ENCODE results near the gene PHF13. TPM values are rescaled to one million over a fixed set of nuclear protein-coding genes. Genes with fewer than 3 reads are reported as not detected.

Gene PHF13
- total and polyA plus RNA-seq, 12 donors = 3.7 to 12.2 (median 7.6) TPM

DNA sequence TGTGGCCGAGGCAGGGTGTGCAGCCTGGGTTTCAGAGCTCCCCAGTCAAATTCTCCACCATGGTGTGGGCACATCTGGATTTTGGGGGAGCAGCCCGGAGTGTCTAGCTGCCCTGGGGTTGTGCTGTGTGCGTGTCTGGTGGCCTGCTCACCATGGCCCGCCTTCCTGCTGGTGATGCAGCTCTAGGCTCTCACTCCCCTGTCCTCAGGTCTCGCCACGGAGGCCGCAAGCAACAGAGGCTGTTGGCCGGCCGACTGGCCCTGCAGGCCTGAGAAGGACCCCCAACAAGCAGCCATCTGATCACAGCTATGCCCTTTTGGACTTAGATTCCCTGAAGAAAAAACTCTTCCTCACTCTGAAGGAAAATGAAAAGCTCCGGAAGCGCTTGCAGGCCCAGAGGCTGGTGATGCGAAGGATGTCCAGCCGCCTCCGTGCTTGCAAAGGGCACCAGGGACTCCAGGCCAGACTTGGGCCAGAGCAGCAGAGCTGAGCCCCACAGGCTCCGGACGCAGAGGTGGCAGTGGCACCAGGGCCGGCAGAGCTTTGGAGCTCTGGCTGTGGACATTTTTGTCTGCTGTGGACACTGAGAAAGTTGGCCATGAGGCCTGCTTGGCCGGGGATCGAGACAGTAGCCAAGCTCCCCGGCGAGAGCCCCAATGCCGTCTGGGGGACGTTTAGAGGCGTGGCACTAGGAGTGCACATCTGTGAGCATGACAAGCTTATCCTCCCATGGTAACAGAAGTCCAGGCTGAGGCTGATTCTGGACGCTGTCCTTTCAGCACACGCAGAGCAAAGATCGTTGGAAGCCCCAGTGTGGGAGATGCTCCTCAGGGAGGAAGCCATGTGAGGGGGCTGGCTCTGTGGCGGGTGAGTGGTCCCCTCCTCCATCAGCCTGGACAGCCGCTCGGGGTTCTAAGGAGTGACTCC, 19.3 kb downstream of the PHF13 start:
- Histone ChIP-seq H3K27me3 (no peaks in the 10 kb centered on the region), H3K27ac (no peak overlapping the region), H3K9me3 (no peaks in the 10 kb centered on the region), H3K36me3 (peaks cover 7 to 100% (median 64%) of the 10 kb centered on the region in 9 donors), H3K4me3 (no peak overlapping the region), H3K4me1 (peaks cover 0 to 5% (median 0%) of the 10 kb centered on the region in 9 donors)
- intact Hi-C loops (cut with DNase I) = loop anchor here in 2 of 10 donors (10.0 kb wide), 2 partner anchors 78 to 148 kb away; partner anchors contain the start of genes NOL9 (in 1 of the 2) and TAS1R1 (in 1 of the 2)
- DNase-seq = no peak
- peak in 1 of 8 donors; percentile 25 for ATAC-seq
- TF ChIP-seq, protein P1, sequence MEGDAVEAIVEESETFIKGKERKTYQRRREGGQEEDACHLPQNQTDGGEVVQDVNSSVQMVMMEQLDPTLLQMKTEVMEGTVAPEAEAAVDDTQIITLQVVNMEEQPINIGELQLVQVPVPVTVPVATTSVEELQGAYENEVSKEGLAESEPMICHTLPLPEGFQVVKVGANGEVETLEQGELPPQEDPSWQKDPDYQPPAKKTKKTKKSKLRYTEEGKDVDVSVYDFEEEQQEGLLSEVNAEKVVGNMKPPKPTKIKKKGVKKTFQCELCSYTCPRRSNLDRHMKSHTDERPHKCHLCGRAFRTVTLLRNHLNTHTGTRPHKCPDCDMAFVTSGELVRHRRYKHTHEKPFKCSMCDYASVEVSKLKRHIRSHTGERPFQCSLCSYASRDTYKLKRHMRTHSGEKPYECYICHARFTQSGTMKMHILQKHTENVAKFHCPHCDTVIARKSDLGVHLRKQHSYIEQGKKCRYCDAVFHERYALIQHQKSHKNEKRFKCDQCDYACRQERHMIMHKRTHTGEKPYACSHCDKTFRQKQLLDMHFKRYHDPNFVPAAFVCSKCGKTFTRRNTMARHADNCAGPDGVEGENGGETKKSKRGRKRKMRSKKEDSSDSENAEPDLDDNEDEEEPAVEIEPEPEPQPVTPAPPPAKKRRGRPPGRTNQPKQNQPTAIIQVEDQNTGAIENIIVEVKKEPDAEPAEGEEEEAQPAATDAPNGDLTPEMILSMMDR (IDR thresholded peaks at IDR 0.05) = no peak
- 82 to 84% methylated on average over 30 of the region's 30 CpGs for WGBS, 2 donors

- 62 to 64% methylated on average over 29 of the region's 29 CpGs for WGBS, 2 donors
Observed at GRCh38 chr1:6634371-6635052, 21.0 kb downstream of the PHF13 start.

DNA sequence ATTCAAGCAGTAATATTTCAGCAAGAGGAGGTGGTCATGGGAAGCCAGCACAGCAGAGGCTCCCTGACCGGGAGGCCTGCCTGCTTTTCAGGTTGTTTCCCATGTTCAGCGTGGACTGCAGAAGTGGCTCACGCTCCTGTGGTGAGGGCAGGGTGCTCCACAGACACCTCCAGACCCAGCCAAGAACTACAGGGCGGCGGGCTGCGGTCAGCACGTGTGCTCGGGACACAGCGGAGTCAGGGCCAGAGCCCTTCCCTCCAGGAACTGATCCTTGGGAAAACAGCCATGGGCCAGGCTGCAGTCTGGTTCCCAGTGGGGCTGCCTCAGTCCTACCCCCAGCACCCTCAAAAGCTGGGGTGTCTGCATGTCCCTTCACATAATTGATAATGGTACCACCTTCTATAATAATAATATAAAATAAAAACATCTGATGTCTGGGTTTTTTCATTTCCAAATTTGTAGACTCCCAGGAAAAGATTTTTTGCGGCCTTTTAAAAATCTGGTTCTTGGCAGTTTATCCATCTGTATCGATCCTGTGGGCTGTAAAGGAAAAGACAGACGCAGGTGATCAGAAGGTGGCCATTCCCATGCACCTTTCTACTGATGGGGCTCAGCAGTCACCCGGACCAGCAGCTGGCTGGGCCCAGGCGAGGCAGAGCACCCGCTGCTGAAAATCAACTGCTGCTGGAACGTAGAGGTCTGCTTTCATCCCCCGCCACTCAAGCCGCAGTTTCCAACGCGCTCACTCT, 21.8 kb downstream of the PHF13 start:
- peak in 2 of 8 donors; percentile 4 to 13 for ATAC-seq
- intact Hi-C loops (cut with DNase I) = loop anchor here in 3 of 10 donors (5.0 to 10.0 kb wide), 3 partner anchors 78 to 151 kb away; partner anchors contain the start of genes TAS1R1 (in 2 of the 3) and NOL9 (in 1 of the 3)
- WGBS, 2 donors = 85 to 91% methylated on average over 20 of the region's 20 CpGs
- TF ChIP-seq, protein P1 (IDR thresholded peaks at IDR 0.05) = no peak
- H3K27me3 ChIP-seq = no peaks in the 10 kb centered on the region
- no peak overlapping the region for H3K4me3 ChIP-seq
- H3K9me3 ChIP-seq = no peaks in the 10 kb centered on the region
- H3K27ac ChIP-seq = peak overlapping the region in 2 of 10 donors; percentile 2 to 60
- H3K36me3 ChIP-seq = peaks cover 7 to 100% (median 53%) of the 10 kb centered on the region in 9 donors
- DNase-seq = no peak
- peaks cover 0 to 12% (median 0%) of the 10 kb centered on the region in 9 donors for H3K4me1 ChIP-seq

More at GRCh38 chr1:6634371-6635052, 21.0 kb downstream of the PHF13 start:
- H3K4me3 ChIP-seq = no peak overlapping the region
- peaks cover 0 to 12% (median 0%) of the 10 kb centered on the region in 9 donors for H3K4me1 ChIP-seq
- no peaks in the 10 kb centered on the region for H3K27me3 ChIP-seq
- intact Hi-C loops (cut with DNase I) = loop anchor here in 3 of 10 donors (5.0 to 10.0 kb wide), 3 partner anchors 77 to 150 kb away; partner anchors contain the start of genes TAS1R1 (in 2 of the 3) and NOL9 (in 1 of the 3)
- H3K9me3 ChIP-seq = no peaks in the 10 kb centered on the region
- peak; percentile 61 to 82 (median 78) for ATAC-seq
- peak; percentile 69 to 73 for DNase-seq
- H3K36me3 ChIP-seq = peaks cover 7 to 100% (median 54%) of the 10 kb centered on the region in 9 donors
- TF ChIP-seq, protein P1 (IDR thresholded peaks at IDR 0.05) = peak in 8 of 9 donors; percentile 36 to 68 (median 54)
- H3K27ac ChIP-seq = peak overlapping the region in 2 of 10 donors; percentile 2 to 60
